DOHH2 (cell line): Measurements from ENCODE around the gene SERHL2.

Source experiments
- CTCF ChIP-seq: fragments of 200-600 bp; sonication (generic); IDR thresholded peaks from one replicate; pipeline ENCODE4 v1.5.1; 2014; ENCODE audit warnings: antibody characterized with exemption, mild to moderate bottlenecking, low read depth, low read length; ENCODE audit not compliant: poor library complexity, severe bottlenecking
- EZH2phosphoT487 ChIP-seq: fragments of 200-600 bp; sonication (generic); IDR thresholded peaks from 2 replicates; pipeline ENCODE4 v1.6.1; 2017; ENCODE audit warnings: borderline replicate concordance, mild to moderate bottlenecking, antibody characterized with exemption, low read length, moderate library complexity, mixed read lengths

GRCh38 chr22:42610186-42610585 is 56.4 kb downstream of the SERHL2 start:
- TF ChIP-seq CTCF (no peak), EZH2phosphoT487 (no peak)
